ENCODE data around the gene APLF.
A peak's percentile ranks its signal among the peaks of the same experiment; 100 is the strongest.
"Not testable (repeated sequence)": the region's sequence is repeated elsewhere in the genome, so short reads cannot be mapped to it uniquely, and the experiment has no call there.

APLF gene

GRCh38 chr2:68516051-68516955 is 48.9 kb downstream of the APLF start:
- no peak for DNase-seq (ENCODE audit: low read depth, low spot score)
- no peak overlapping the region for H3K27ac ChIP-seq

- no peak for DNase-seq (ENCODE audit: low read depth, low spot score)
- no peak overlapping the region for H3K27ac ChIP-seq
Observed at GRCh38 chr2:68519236-68519635, 51.9 kb downstream of the APLF start.

- H3K27ac ChIP-seq, result no peak overlapping the region
- no peak for DNase-seq (ENCODE audit: low read depth, low spot score)
Observed at GRCh38 chr2:68521037-68521436, 53.7 kb downstream of the APLF start.

GRCh38 chr2:68526943-68527342 is 59.6 kb downstream of the APLF start:
- not testable (repeated sequence) for H3K27ac ChIP-seq

GRCh38 chr2:68527343-68528081 is 60.1 kb downstream of the APLF start:
- not testable (repeated sequence) for DNase-seq (ENCODE audit: low read depth, low spot score); H3K27ac ChIP-seq

More at GRCh38 chr2:68526943-68527342, 59.6 kb downstream of the APLF start:
- DNase-seq (ENCODE audit: low read depth, low spot score), result not testable (repeated sequence)

GRCh38 chr2:68529156-68529555 is 61.8 kb downstream of the APLF start:
- H3K27ac ChIP-seq; DNase-seq (ENCODE audit: low read depth, low spot score): not testable (repeated sequence)

- not testable (repeated sequence) for H3K27ac ChIP-seq; DNase-seq (ENCODE audit: low read depth, low spot score)
Observed at GRCh38 chr2:68529651-68530050, 62.3 kb downstream of the APLF start.

- no peak for DNase-seq (ENCODE audit: low read depth, low spot score)
- H3K27ac ChIP-seq, result no peak overlapping the region
Observed at GRCh38 chr2:68536000-68536399, 68.6 kb downstream of the APLF start.

GRCh38 chr2:68537011-68537410 is 69.6 kb downstream of the APLF start:
- no peak overlapping the region for H3K27ac ChIP-seq
- no peak for DNase-seq (ENCODE audit: low read depth, low spot score)

- no peak for DNase-seq (ENCODE audit: low read depth, low spot score)
Observed at GRCh38 chr2:68537809-68538208, 70.4 kb downstream of the APLF start.

GRCh38 chr2:68544811-68545210 is 77.4 kb downstream of the APLF start:
- DNase-seq (ENCODE audit: low read depth, low spot score), result no peak
- H3K27ac ChIP-seq, result no peak overlapping the region

More at GRCh38 chr2:68537809-68538208, 70.4 kb downstream of the APLF start:
- no peak overlapping the region for H3K27ac ChIP-seq

- no peak overlapping the region for H3K27ac ChIP-seq
- no peak for DNase-seq (ENCODE audit: low read depth, low spot score)
Observed at GRCh38 chr2:68548396-68548795, 81.0 kb downstream of the APLF start.

GRCh38 chr2:68553098-68553497 is 85.7 kb downstream of the APLF start:
- no peak for DNase-seq (ENCODE audit: low read depth, low spot score)
- H3K27ac ChIP-seq, result no peak overlapping the region

GRCh38 chr2:68555425-68556206 is 88.2 kb downstream of the APLF start:
- peak overlapping the region; percentile 41 for H3K27ac ChIP-seq
- DNase-seq (ENCODE audit: low read depth, low spot score), result not testable (repeated sequence)

- DNase-seq (ENCODE audit: low read depth, low spot score), result peak; percentile 6
- peak overlapping the region; percentile 41 for H3K27ac ChIP-seq
Observed at GRCh38 chr2:68556381-68556780, 89.0 kb downstream of the APLF start.

GRCh38 chr2:68558576-68558975 is 91.2 kb downstream of the APLF start:
- no peak overlapping the region for H3K27ac ChIP-seq
- DNase-seq (ENCODE audit: low read depth, low spot score), result no peak

GRCh38 chr2:68559692-68560091 is 92.3 kb downstream of the APLF start:
- no peak overlapping the region for H3K27ac ChIP-seq
- no peak for DNase-seq (ENCODE audit: low read depth, low spot score)

- DNase-seq (ENCODE audit: low read depth, low spot score), result no peak
- no peak overlapping the region for H3K27ac ChIP-seq
Observed at GRCh38 chr2:68560545-68560944, 93.2 kb downstream of the APLF start.

GRCh38 chr2:68561372-68561771 is 94.0 kb downstream of the APLF start:
- DNase-seq (ENCODE audit: low read depth, low spot score), result no peak
- peak overlapping the region; percentile 32 for H3K27ac ChIP-seq

- H3K27ac ChIP-seq, result no peak overlapping the region
- DNase-seq (ENCODE audit: low read depth, low spot score), result no peak
Observed at GRCh38 chr2:68562934-68563333, 95.5 kb downstream of the APLF start.

All from epithelial cell of prostate (primary cell).